NCI-H1092 treated with DMSO at 0.1 percent for 48 hours (cell line): Measurements from ENCODE around the gene SLC25A22.

Experiments used
- DNase-seq: peaks from one replicate; lab custom pipeline; 2025; lab: John Stamatoyannopoulos, UW

The SLC25A22 gene

DNA sequence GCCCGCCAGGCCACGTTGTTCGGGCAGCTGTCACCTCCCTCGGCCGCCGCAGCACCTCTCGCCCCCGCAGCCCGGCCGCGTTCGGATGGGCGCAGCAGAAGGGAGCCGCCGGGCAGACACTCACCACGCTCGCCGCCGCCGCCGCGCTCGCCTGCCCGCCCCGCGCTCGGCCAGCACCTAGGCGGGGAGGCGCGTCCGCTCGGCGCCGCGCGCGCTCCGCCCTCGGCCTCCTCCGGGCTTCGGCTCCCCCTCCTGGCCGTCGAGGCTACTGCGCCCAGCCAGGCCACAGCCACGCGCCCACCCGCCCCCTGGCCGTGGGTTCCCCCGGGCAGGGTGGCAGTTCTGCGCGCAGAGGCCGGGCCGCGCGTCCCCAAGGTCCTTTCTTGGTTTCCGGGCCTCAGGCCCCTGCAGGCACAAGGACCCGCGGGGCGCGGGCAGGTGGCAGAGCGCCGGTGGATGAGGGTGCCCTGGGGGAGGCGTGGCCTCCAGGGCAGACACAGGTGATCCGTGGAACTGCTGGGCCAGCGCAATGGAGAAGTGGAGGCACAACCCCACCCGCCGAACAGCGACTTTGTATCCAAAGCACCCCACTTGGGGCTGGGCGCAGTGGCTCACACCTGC is at the start of gene SLC25A22:
Gene SLC25A22, minus strand, starts transcription at position 189 of the 621 bp plus-strand sequence. CDS start 3,275 bp downstream, outside the sequence.
- peak; percentile 75 for DNase-seq

DNA sequence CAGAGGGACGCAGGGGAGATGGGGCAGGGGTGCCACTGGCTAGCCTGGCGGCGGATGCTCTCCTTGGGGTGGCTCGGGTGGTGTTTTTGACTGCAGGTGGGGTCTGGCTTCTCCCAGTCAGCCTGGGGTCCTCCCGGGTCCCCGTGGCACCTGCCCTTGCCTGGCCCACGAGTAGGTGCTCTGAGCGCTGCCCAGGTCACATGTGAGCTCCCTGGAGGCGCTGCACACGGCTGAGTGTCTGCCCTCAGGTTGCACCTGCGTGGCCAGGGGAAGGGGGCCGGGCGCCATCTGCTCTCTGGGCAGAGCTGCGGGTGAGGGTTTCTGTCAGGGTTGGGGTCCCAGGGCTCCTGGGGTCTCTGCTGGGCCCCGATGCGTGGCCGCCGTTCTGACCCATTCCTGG is 49.8 kb upstream of the SLC25A22 start:
- no peak for DNase-seq

DNA sequence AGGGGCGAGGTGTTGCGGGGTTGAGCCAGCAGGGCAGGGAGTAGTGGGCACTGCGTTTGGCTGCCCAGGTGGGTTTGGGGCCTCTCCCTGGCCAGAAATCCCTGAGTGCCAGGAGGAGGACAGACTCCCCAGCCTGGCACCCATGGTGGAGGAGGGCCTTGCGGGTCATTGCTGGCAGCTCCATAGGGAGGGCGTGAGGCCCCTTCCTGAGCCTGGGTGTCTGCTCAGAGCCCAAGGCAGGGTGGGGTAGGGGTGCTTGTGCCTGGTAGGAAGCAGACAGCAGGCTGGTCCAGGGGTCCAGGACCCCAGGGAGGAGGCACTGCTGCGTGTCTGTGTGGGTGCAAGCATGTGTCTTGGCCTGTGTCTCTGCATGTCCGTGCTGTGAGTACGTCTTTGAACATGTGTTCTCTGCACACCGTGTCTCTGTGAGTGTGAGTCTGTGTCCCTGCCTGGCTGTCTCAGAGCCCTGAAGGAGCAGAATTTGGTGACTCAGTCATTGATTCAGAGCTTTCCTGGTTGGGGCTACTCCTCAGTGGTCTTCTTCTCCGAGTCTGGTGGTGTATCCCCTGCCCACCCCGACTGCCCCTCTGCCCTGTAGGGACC is 48.5 kb upstream of the SLC25A22 start:
- DNase-seq = no peak

DNA sequence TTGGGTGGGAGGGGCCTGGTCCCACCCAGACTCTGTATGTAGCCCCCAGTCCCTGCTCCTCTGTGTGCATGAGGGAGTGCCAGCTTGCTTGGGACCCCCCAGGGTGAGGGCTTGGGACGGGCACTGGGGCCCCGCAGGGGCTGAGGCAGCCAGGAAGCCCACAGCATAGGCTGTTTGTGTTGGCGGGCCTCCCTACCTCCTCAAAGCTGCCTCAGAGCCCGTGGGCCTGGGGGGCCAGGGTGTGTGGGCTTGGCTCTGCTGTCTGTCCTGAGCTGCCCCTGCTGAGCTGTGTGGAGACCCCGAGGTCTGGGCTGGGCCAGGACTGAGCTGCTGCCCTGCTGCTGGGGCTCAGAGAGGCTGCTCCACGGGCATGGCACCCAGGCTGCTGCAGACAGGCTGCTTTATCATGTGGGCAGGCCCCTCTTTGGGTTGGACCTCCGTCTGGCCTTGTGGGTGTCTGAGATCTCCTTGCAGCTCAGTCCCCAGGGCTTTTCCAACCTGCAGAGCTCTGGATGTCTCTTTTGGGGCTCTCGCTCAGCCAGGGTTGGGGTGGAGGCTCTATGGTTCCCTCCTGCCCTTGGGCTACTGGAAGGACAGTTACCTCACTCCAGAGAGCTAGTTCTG is 47.9 kb upstream of the SLC25A22 start:
- DNase-seq = no peak

DNA sequence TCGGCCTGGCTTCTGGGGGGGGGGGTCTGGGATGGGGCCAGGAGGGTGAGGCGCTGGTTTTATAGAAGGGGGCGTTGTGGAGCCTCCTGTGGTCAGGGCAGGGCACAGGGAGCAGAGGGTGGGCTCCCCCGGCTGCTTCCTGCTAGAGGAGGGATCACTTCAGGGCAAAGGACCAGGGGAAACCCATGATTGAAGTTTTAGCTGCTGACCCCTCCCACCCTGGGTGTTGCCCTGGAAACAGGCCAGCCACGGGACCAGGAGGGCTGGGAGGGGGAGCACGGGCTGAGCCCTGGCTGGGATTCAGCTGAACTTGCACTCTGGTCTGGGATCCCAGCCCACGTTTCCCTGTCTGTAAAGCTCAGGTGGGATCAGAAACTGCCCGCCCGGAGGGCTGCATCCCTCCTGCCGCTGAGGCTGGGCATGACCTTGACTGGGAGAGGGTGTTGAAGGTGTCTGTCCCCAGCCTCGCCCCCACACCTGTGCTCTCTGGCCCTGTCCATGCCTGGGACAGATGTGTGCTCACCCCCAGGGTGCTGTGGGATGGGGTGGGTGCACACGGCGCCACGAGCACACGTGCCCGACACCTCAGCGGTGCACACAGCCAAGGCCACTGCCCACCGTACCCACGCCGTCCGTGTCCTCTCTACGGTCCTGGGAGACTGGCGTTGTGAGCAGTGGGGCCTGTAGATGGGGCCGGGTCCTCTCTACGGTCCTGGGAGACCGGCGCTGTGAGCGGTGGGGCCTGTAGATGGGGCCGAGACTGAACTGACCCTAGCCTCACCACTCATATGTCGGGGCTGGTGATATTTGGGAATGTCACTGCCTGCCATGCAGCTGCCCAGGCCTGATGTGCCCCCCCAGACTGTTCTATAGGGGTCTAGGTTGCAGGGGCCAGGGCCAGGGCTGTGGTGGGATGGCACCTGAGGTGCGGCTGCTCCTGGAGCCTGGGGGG is 46.9 kb upstream of the SLC25A22 start:
- DNase-seq = no peak

DNA sequence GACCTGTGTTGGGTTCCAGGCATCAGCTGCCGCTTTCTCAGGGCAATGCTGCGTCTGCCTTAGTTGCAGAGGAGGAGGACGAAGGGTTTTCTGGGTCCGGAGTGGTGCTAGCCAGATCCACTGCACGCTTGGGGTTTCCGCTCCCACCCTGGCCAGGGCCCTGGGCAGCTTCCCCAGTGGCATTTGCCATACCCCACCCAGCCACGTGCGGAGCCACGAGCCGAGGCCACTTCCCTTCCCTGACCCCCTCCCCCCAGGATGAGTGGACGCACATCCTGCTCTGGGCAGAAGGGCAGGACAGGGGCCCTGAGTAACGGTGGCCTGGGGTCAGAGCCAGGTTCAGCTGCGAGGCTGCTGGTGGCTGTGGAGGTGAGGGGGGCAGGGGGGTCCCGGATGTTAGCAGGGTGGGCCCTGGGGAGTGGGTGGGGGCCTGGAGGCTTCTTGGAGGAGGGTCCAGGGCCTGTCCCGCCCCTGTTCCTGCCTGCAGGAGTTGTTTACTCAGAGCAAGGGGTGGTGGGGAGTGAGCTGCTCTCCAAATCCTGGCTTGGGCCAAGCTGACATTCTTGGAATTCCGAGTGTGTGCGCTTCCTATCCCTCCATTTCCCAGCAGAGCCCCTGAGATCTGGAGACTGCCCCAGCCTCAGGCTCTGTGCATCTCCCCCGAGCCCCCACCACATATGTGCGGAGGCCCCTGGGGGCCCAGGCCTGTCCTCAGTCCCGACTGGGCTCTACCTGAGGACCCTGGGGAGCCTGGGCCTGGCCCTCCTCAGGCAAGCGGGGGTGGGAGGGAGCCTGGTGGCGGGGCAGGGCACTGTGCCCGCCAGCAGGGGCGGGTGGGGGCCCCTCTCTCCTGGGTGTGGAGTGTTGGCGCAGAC is 46.0 kb upstream of the SLC25A22 start:
- no peak for DNase-seq

DNA sequence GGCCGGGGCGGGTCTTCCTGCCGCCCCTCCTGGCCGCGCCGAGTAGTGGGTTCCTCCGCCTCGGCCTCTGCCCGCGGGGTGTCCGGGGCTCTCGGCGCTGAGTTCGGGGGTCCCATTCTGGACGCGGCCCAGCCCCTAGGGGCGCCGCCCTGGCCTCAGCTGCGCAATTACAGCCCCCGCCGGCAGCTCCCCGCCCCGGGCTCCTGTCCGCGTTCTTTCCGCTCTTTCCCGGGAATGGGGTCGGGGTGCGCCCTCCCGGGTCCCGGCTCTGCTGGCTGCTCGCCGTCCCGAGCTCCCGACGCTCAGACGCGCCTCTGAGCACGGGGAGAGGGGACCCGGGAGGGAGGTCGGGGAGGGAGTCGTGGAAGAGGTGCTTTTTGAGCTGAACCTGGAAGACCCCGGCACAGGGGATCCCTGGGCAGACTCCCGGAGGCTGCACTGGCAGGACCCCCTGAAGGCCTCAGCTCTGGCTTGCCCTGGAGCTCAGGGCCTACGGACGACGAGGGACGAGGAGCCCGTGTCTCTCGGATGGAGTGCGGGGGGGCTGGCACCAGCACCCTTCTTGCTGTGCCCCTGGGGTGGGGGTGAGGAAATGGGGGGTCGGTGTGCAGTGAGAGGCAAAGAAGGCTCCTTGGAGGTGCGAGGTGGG is 45.1 kb upstream of the SLC25A22 start:
- DNase-seq = no peak

DNA sequence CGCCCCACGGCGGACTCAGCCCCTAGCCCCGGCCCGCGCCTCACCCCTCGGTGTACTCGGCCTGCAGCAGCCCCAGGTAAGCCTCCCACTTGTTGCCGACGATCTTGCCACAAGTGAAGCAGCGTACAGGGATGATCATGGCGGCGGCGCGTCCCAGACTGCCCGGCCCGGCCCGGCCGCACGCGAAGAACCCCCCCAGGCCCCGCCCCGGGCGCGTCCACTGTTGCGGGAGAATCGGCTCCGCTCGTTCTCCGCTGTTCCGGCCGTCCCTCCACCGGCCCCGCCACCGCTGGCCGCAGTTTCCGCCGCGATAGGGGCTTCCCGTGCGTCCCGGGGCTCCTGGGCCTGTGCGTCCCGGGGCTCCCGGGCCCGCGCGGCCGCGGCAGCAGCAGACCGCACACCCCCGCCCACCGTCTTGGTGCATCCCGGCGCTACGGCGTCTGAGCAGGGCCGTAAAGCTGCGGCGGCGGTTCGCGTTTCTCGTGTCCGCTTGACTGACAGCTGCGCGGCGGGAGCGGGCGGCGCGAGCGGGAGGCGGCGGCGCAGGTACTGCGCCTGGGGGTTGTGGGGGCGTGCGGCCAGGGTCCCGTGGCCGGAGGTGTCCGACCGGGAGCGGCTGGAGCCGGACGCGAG is 44.4 kb upstream of the SLC25A22 start, which contains the start of the genes POLR2L and TSPAN4:
Gene POLR2L, minus strand, starts transcription at position 160 of the 633 bp plus-strand sequence. Its CDS starts 21 bp downstream, at position 139.
Gene TSPAN4, plus strand, starts transcription at position 483 of the 633 bp plus-strand sequence. CDS start 7,453 bp downstream, outside the sequence.
- peak; percentile 82 for DNase-seq

DNA sequence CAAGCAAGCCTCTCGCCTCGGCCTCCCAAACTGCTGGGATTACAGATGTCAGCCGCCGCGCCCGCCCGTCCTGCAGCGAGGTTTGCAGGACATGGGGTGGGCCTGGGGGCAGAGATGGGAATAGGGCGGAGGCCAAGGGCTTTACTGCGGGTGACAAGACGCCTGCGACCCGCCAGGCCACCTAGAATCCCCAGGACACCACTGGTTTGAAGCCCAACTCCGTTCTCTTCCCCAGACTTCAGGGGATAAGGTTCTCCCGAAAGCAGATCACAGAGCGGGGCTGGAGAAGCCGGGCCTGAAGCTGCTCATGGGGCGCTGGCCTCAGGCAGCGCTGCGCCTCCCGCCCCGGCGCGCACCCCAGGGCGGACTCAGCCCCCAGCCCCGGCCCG is 43.9 kb upstream of the SLC25A22 start:
- no peak for DNase-seq

DNA sequence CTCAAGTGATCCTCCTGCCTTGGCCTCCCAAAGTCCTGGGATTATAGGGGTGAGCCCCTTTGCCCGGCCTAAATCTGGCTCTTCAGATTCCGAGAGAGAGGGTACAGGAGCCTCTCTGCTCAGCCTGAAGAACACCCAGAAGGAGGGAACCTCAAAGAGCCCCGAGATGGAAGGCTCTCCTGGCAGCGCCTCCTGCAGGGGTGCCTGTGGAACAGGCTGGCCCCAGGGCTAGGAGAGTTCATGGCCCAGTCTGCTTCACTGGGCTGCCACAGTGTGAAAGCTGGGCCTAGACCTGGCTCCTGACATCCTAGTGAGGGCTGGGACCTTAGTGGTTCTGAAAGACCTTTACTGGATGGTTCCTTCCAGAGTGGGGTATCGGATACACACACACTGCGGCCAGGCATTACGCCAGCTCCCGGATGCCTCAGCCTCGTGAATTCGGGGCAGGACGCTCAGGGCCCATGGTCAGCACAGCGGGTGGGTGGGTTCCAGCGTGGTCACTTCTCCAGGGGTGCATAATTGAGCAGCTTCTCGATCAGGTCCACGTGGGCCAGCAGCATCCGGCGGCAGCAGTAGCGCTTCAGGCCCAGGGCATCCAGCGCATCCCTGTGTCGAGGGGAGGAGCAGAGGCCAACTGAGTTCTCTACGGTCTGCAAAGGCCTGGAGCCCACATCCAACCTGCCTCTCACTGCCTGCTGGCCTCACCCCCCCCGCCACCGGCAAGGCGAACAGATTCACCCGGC is 42.0 kb upstream of the SLC25A22 start:
- no peak for DNase-seq

DNA sequence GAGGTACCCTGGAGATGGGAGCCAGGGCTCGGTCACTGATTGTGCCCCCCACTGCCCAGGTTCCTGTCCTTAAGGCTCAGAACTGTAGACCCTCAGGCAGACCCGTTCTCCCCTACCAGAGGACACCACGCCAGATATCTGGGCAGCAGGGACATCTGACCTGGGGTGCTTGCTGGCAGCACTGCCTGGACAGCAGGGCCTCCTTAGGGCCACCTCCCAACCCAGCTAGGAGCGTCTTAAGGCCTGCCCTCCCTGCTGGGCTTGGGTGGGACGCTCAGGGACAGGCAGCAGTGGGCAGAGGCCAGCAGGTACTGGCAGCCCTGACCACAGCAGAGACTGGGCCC is 41.2 kb upstream of the SLC25A22 start:
- no peak for DNase-seq

DNA sequence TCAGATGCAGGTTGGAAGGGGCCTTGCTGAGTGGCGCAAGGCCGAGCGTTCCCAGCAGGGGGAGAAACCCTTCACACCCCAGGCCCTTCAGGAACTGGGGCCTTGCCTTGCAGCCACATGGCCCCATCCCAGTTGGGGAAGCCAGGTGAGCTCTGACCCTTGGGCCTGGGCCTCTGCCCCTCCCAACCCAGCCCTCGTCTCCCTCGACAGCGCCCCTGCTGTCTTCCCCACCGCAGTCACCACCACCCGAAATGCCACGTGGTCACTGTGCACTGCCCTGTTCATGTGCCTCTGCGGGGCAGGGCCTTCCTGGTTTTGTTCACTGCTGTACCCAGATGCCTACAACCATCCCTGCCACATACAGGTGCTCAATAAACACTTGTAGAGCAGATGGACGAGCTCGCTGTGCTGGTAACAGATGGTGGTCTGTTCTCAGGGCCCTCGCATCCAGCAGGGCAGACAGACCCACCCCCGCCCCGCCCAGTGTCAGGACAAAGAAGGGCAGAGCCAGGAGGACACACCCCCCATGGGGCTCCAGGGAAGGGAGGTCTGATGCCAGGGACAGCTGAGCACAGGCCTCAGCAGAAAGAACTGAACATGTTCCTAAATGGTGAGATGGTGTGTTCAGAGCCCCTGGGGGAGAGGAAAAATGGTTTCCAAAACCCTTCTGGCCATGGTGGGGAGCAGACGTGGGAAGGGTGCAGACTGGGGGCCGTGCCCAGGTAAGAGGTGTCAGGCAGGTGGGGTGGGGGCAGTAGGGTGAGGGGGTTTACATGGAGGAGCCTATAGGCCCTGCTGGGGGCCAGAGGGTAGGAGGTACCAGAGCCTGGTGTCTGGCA is 40.6 kb upstream of the SLC25A22 start:
- DNase-seq = no peak

DNA sequence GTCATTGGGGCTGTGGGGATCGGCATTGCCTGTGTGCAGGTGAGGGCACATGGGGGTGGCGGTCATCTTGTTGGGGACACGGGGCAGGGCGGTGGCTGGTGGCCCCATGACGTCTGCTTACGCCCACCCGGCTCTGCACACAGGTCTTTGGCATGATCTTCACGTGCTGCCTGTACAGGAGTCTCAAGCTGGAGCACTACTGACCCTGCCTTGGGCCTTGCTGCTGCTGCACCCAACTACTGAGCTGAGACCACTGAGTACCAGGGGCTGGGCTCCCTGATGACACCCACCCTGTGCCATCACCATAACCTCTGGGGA is 39.9 kb upstream of the SLC25A22 start:
- no peak for DNase-seq

DNA sequence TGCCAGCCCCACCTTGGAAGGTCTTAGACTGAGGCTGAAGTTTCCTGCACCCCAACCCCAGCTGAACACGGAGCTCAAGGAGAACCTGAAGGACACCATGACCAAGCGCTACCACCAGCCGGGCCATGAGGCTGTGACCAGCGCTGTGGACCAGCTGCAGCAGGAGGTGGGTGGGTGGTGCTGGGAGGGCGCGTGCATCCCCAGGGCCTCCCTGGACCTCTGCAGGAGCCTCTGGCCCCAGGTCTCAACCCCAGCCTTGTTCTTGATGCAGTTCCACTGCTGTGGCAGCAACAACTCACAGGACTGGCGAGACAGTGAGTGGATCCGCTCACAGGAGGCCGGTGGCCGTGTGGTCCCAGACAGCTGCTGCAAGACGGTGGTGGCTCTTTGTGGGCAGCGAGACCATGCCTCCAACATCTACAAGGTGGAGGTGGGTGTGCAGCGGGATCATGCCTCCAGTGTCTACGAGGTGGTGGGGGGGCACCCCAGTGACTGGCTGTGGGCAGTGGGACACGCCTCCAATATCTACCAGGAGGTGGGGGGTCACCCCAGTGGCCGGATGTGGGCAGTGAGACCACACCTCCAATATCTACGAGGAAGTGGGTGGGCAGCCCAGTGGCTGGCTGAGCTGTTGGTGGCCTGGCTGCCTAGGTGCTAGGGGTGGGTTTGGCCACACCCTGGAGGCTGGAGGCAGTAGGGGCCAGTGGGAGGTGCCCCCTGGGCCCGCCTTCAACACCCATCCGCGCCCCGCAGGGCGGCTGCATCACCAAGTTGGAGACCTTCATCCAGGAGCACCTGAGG is 39.3 kb upstream of the SLC25A22 start:
- DNase-seq = no peak

DNA sequence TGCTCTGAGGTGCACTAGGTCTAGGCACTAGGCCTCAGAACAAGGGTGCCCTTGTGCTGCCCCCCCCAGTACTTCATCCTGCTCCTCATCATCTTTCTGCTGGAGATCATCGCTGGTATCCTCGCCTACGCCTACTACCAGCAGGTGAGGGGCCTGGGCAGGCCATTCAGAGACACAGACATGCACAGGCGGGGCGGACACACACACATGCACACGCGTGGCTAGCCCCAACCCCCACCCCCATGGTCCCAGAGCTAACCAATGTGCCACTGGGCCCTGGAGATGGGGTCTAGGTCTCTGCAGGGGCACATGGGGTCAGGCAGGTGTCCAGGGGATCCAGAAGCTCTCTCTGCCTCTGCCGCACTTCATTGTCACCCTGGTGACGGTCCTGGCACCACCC is 38.6 kb upstream of the SLC25A22 start:
- DNase-seq = no peak

DNA sequence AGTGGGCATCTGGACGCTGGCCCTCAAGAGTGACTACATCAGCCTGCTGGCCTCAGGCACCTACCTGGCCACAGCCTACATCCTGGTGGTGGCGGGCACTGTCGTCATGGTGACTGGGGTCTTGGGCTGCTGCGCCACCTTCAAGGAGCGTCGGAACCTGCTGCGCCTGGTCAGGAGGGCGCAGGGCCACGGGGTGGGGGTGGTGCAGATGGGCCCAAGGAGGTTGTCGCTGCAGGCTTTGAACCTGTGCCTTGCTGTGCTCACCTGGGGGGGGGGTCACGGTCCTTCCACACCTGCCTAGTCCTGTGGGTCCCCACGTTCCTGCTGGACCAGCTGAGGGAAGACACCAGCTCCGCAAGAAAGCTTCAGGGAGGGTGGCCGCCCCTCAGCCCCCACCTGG is 38.2 kb upstream of the SLC25A22 start:
- DNase-seq = no peak

DNA sequence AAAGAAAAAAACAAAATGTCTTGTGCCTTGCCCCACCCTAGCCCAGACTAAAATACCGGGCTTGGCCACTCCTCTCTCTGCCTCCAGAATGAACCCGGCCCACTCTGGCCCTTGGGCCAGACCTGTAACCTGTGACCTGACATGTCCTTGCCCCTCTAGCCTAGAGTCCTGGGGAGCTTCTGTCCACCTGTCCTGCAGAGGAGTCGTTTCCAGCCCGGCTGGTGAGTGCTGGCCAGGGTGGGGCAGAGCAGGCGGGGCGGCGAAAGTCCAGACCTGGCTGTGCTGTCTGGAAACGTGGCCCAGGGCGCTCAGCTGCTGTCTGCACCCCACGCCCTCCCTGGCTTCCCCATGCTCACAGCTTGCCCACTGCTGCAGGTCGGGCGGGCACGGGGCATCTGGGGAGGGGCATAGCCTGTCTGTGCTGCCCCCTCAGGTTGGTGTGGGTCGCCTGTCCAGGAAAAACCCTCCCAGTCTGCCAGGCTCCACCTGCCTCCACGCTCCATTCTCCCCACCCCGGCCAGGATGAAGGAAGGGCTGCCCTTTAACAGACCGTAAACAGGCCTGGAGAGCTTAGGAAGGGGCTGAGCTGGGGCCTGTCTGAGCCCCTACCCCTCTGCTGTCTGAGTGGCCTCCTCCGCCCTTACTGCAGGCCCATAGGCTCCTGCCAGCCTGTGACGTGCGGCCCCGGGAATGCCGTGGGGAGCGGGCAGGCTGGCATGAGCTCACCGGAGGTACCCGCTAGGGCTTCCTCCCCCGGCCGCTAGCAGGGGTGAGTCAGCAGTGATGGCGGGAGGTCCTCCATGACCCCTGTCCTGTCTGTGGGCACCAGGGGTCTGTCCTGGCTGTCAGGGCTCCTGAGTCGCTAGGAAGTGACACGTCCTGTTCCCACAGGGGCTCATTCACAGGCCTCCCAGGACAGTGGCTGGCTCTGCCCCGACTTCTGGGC is 36.6 kb upstream of the SLC25A22 start:
- DNase-seq = no peak
